Kidney (tissue), 14 donors: ENCODE measurements around the gene ZNF784. TPM values are rescaled to one million over a fixed set of nuclear protein-coding genes. Genes with fewer than 3 reads are reported as not detected.

Experiments used
- DNase-seq, 5 donors: peaks; one replicate each; pipeline ENCODE4 v3.0.0-alpha.2; 2013 to 2020
- FAIRE-seq: peaks from 2 replicates; lab custom pipeline; 2012; peaks lifted over from hg19 to GRCh38; lab: Jason Lieb, UNC
- H3K27ac ChIP-seq, 2 donors: one replicate each; pipeline ENCODE4 v1.7.0; 2013; ENCODE audit warnings: low read depth in 2 of 2, low read length in 2 of 2, inconsistent platforms in 1 of 2
- H3K27me3 ChIP-seq: one replicate; pipeline ENCODE4 v1.7.1; 2013; ENCODE audit warnings: low read length, inconsistent platforms; ENCODE audit not compliant: control insufficient read depth, insufficient read depth
- H3K36me3 ChIP-seq, 3 donors: one replicate each; pipeline versions ENCODE4 v1.7.0 to v1.7.1; 2013; ENCODE audit warnings: low read length in 3 of 3, control low read depth in 1 of 3, inconsistent platforms in 1 of 3; ENCODE audit not compliant: insufficient read depth in 3 of 3, control insufficient read depth in 2 of 3
- H3K4me1 ChIP-seq, 3 donors: one replicate each; pipeline versions ENCODE4 v1.7.0 to v1.7.1; 2013; ENCODE audit warnings: low read length in 3 of 3, inconsistent platforms in 1 of 3, low read depth in 1 of 3; ENCODE audit not compliant: control insufficient read depth in 2 of 3, insufficient read depth in 2 of 3
- H3K4me3 ChIP-seq, 3 donors: one replicate each; pipeline versions ENCODE4 v1.7.0 to v1.8.1; 2013; ENCODE audit warnings: low read length in 3 of 3, control low read depth in 1 of 3, inconsistent platforms in 1 of 3
- H3K9ac ChIP-seq, 3 donors: one replicate each; pipeline versions ENCODE4 v1.7.0 to v1.7.1; 2013; ENCODE audit warnings: low read length in 3 of 3, control low read depth in 1 of 3, inconsistent platforms in 1 of 3
- H3K9me3 ChIP-seq, 3 donors: one replicate each; pipeline versions ENCODE4 v1.7.0 to v1.7.1; 2013; ENCODE audit warnings: low read length in 3 of 3, control low read depth in 1 of 3, inconsistent platforms in 1 of 3; ENCODE audit not compliant: control insufficient read depth in 2 of 3, insufficient read depth in 1 of 3
- CTCF ChIP-seq: IDR thresholded peaks from 3 replicates; pipeline ENCODE4 v1.5.1; 2012; ENCODE audit warnings: mild to moderate bottlenecking, moderate library complexity, borderline replicate concordance; ENCODE audit not compliant: insufficient read depth; ENCODE audit errors: extremely low read depth
- intact Hi-C: fragments of 100-400 bp; cut with DNase I; formaldehyde crosslinking; loops from one replicate; pipeline ENCODE4 v1.11.1; 2022
- polyA plus RNA-seq: library from polyadenylated mRNA; stranded (reverse); fragments of 350-450 nt; fragmentation: Illumina TruSeq; extraction: RNeasy Lipid Tissue Mini Kit (QIAGEN cat#74804); gene quantifications from one replicate; pipeline ENCODE4 v1.2.3, GENCODE V29; 2014; ENCODE audit warnings: low read depth, low replicate concordance; ENCODE audit not compliant: insufficient read depth
- total RNA-seq: library from RNA; stranded (reverse); fragmentation: NEBNext Ultra II Directional; extraction: Animal tissue kit (Norgen Biotek cat#: 25700); gene quantifications from one replicate; pipeline ENCODE4 v1.2.1, GENCODE V29; 2021
- donor health status: control.
- donor health status: control.
- donor health status: control.
- donor health status: control.
- donor health status: control.
- donor health status: DM: yes; HTN: yes; CAD: no.
- donor health status: Normal renal cell carcinoma (clear cell type).

The ZNF784 gene
- total and polyA plus RNA-seq, 2 donors from 2014 or later: 6.6 to 9.8 TPM

- peak within 1 kb of the TSS; percentile 99 for H3K27ac ChIP-seq
- FAIRE-seq: no peak
- H3K36me3 ChIP-seq: no peaks in the 10 kb centered on the region
- H3K27me3 ChIP-seq: no peaks in the 10 kb centered on the region
- DNase-seq: peak; percentile 97 to 99 (median 98)
- H3K4me1 ChIP-seq: peaks cover 8 to 29% (median 10%) of the 10 kb centered on the region in 3 donors
- H3K9ac ChIP-seq: peak within 1 kb of the TSS; percentile 96 to 98 (median 97)
- TF ChIP-seq CTCF: no peak
- H3K4me3 ChIP-seq: peak within 1 kb of the TSS; percentile 95 to 97 (median 96)
- intact Hi-C loops: no loop called here
- H3K9me3 ChIP-seq: no peaks in the 10 kb centered on the region
Measured at GRCh38 chr19:55654868-55655647, 30.7 kb upstream of the ZNF784 start, which contains the start of gene U2AF2. Gene U2AF2, plus strand, starts transcription at chr19:55655035. Its CDS starts 70 bp downstream, at chr19:55655105.

GRCh38 chr19:55654323-55654867 is 30.0 kb upstream of the ZNF784 start:
- Histone ChIP-seq H3K4me1 (peaks cover 8 to 31% (median 10%) of the 10 kb centered on the region in 3 donors), H3K36me3 (no peaks in the 10 kb centered on the region), H3K27ac (peak overlapping the region; percentile 99), H3K27me3 (no peaks in the 10 kb centered on the region), H3K9ac (peak overlapping the region; percentile 96 to 98 (median 97)), H3K9me3 (no peaks in the 10 kb centered on the region), H3K4me3 (peak overlapping the region; percentile 95 to 97 (median 96))
- FAIRE-seq: peak; percentile 95
- intact Hi-C loops: no loop called here
- DNase-seq: peak; percentile 100
- no peak for TF ChIP-seq CTCF

GRCh38 chr19:55653651-55654322 is 29.4 kb upstream of the ZNF784 start:
- intact Hi-C loops: no loop called here
- peak overlapping the region; percentile 99 for H3K27ac ChIP-seq
- no peaks in the 10 kb centered on the region for H3K36me3 ChIP-seq
- H3K27me3 ChIP-seq: no peaks in the 10 kb centered on the region
- H3K9ac ChIP-seq: peak overlapping the region; percentile 83 to 96 (median 84)
- FAIRE-seq (peak; percentile 73), DNase-seq (peak; percentile 99 to 100 (median 100))
- peak; percentile 100 for TF ChIP-seq CTCF
- H3K4me1 ChIP-seq: peaks cover 8 to 37% (median 10%) of the 10 kb centered on the region in 3 donors
- H3K9me3 ChIP-seq: no peaks in the 10 kb centered on the region
- peak overlapping the region; percentile 95 to 97 (median 96) for H3K4me3 ChIP-seq
